Measurements from ENCODE around the gene NAP1L4. TPM values are rescaled to one million over a fixed set of nuclear protein-coding genes. Genes with fewer than 3 reads are reported as not detected.

Gene NAP1L4
- total and polyA plus RNA-seq, 7 donors: 121 to 153 (median 143) TPM

- no peaks in the 10 kb centered on the region for H3K9me3 ChIP-seq
- no peaks in the 10 kb centered on the region for H3K4me1 ChIP-seq
- DNase-seq (no peak), ATAC-seq (no peak)
- H3K27me3 ChIP-seq (ENCODE audit: insufficient read depth in 3 of 3, low read length in 2 of 3): no peaks in the 10 kb centered on the region
- TF ChIP-seq CTCF (IDR thresholded peaks at IDR 0.05): no peak
- WGBS, 3 donors: 82 to 86% (median 84%) methylated on average over 9 of the region's 9 CpGs
- intact Hi-C loops (cut with DNase I): no loop called here
- H3K4me3 ChIP-seq: no peak overlapping the region
- no peak overlapping the region for H3K27ac ChIP-seq
- peaks cover 8 to 99% of the 10 kb centered on the region in 2 donors for H3K36me3 ChIP-seq (ENCODE audit: insufficient read depth in 1 of 2, low read depth in 1 of 2)
Observed at GRCh38 chr11:2951231-2952110, 40.7 kb downstream of the NAP1L4 start.

GRCh38 chr11:2950825-2951224 is 41.3 kb downstream of the NAP1L4 start:
- Histone ChIP-seq H3K27ac (no peak overlapping the region), H3K27me3 (ENCODE audit: insufficient read depth in 3 of 3, low read length in 2 of 3) (no peaks in the 10 kb centered on the region), H3K4me1 (peaks cover 2% of the 10 kb centered on the region), H3K9me3 (no peaks in the 10 kb centered on the region), H3K4me3 (no peak overlapping the region), H3K36me3 (ENCODE audit: insufficient read depth in 1 of 2, low read depth in 1 of 2) (peaks cover 8 to 94% of the 10 kb centered on the region in 2 donors)
- ATAC-seq: no peak
- TF ChIP-seq CTCF (IDR thresholded peaks at IDR 0.05): no peak
- no peak for DNase-seq
- intact Hi-C loops (cut with DNase I): no loop called here
- WGBS, 3 donors: 85 to 95% (median 94%) methylated on average over 1 of the region's 1 CpG

GRCh38 chr11:2949920-2950319 is 42.2 kb downstream of the NAP1L4 start:
- DNase-seq (no peak), ATAC-seq (no peak)
- H3K27ac ChIP-seq: no peak overlapping the region
- intact Hi-C loops (cut with DNase I): loop anchor here in 1 of 2 donors (5.0 kb wide), 1 partner anchor 32 kb away; no protein-coding TSS in a partner anchor
- peaks cover 8 to 86% of the 10 kb centered on the region in 2 donors for H3K36me3 ChIP-seq (ENCODE audit: insufficient read depth in 1 of 2, low read depth in 1 of 2)
- WGBS, 3 donors: 93 to 96% (median 95%) methylated on average over 11 of the region's 11 CpGs
- H3K4me3 ChIP-seq: no peak overlapping the region
- TF ChIP-seq CTCF (IDR thresholded peaks at IDR 0.05): no peak
- H3K27me3 ChIP-seq (ENCODE audit: insufficient read depth in 3 of 3, low read length in 2 of 3): no peaks in the 10 kb centered on the region
- H3K4me1 ChIP-seq: peaks cover 11% of the 10 kb centered on the region
- no peaks in the 10 kb centered on the region for H3K9me3 ChIP-seq

GRCh38 chr11:2947744-2948143 is 44.4 kb downstream of the NAP1L4 start:
- H3K27ac ChIP-seq: no peak overlapping the region
- peaks cover 0 to 70% of the 10 kb centered on the region in 2 donors for H3K36me3 ChIP-seq (ENCODE audit: insufficient read depth in 1 of 2, low read depth in 1 of 2)
- intact Hi-C loops (cut with DNase I): loop anchor here in 1 of 2 donors (5.0 kb wide), 1 partner anchor 35 kb away; no protein-coding TSS in a partner anchor
- H3K27me3 ChIP-seq (ENCODE audit: insufficient read depth in 3 of 3, low read length in 2 of 3): no peaks in the 10 kb centered on the region
- H3K4me3 ChIP-seq: no peak overlapping the region
- no peak for DNase-seq
- H3K9me3 ChIP-seq: no peaks in the 10 kb centered on the region
- H3K4me1 ChIP-seq: peaks cover 14% of the 10 kb centered on the region
- no peak for ATAC-seq
- TF ChIP-seq CTCF (IDR thresholded peaks at IDR 0.05): no peak
- WGBS, 3 donors: 89 to 93% (median 90%) methylated on average over 11 of the region's 11 CpGs
